Measurements from ENCODE around the gene RASGRP2.

DNA sequence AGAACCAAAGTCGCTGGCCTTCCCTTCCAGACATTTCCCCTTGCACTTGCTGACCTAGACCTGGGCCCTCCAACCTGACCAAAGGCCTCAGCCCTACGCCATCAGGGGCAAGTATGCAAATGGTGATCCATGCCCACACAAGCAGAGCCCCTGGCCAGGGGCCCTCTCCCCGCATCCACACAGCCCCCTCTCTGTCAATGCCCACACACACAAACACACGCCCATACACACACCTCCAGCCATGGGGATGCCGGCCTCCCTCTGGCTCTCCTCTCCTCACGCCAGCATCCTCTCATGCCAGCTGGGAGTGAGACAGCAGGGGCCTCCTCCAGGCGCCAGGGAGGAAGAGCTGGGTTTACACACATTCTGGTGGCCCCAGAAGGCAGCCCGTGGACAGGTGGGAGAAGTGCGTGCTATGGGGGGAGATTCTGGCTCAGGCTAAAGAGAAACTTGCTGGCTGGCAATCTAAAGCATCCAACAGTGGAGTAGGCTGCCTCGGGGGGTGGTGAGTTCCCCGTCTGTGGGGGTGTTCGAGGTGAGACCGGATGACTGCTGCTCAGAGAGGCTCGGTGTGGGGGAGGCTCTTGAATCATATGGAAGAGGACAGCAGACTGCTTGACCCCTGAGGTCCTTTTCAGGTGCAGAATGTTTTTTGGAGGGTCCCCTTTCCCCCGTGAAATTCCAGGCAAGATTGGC, 25.7 kb downstream of the RASGRP2 start:
- TF ChIP-seq, protein P1, sequence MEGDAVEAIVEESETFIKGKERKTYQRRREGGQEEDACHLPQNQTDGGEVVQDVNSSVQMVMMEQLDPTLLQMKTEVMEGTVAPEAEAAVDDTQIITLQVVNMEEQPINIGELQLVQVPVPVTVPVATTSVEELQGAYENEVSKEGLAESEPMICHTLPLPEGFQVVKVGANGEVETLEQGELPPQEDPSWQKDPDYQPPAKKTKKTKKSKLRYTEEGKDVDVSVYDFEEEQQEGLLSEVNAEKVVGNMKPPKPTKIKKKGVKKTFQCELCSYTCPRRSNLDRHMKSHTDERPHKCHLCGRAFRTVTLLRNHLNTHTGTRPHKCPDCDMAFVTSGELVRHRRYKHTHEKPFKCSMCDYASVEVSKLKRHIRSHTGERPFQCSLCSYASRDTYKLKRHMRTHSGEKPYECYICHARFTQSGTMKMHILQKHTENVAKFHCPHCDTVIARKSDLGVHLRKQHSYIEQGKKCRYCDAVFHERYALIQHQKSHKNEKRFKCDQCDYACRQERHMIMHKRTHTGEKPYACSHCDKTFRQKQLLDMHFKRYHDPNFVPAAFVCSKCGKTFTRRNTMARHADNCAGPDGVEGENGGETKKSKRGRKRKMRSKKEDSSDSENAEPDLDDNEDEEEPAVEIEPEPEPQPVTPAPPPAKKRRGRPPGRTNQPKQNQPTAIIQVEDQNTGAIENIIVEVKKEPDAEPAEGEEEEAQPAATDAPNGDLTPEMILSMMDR (IDR thresholded peaks at IDR 0.05) = no peak
- no peak for TF ChIP-seq POLR2A (IDR thresholded peaks at IDR 0.05)
- TF ChIP-seq EP300 (IDR thresholded peaks at IDR 0.05) = no peak
